HG02759 (cell line): ENCODE measurements around the gene TFF1.

ENCODE experiments used
- ATAC-seq: cut with Tn5 transposase; IDR thresholded peaks from one replicate; pipeline ENCODE4 v1.9.1; 2021; ENCODE audit warnings: mild to moderate bottlenecking, moderate library complexity; ENCODE audit not compliant: unreplicated experiment

Gene TFF1

DNA sequence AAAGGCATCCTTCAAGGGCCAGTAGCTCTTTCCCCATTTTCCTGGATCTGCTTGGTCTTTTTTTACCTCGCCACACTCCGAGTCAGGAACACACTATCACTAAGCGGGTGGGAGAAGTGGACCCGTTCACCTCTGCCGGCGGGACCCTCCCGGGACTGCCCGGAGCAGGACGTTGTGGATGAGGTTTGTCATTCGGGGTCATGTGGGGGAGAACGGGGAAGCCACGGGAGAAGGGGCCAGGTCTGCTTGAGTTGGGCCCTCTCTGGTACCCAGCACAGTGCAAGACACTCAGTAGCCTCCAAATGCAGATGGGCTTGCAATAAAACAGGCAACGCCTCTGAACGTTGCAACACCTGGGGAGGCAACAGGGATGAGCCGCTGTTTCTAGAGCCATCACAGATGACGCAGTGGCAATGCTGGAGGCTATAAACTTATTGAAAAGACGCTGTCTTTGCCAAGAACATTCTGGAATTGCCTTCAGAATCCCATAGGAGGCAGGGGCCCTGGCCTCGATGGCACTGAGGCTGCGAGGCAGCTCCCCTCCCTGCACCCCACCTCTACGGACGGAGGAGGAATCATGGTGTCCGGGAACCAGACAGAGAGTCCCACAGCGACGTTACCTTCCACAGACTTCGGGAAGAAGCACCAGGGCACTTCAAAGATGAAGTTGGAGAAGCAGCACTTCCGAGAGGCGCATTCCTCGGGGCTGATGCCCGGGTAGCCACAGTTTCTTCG is 19.3 kb downstream of the TFF1 start:
- no peak for ATAC-seq

DNA sequence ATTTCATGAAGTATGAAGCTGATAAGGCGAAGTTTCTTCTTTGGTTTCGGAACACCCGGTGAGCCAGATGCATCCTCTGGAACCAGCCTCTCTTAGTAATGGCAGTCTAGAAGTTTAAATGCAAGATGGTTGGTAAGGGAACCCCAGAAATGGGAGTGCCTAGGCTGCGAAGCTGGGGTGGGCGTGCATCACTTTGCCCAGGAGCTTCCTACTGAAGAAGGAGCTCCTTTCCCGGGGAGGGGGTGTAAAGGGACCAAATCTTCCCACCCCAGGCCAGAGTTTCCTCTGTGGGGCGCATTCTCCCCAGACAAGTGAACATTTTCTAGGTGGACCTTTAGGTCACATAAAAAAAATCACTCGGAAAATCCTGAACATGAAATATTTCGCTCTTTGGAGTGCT is 19.9 kb downstream of the TFF1 start:
- ATAC-seq = no peak

DNA sequence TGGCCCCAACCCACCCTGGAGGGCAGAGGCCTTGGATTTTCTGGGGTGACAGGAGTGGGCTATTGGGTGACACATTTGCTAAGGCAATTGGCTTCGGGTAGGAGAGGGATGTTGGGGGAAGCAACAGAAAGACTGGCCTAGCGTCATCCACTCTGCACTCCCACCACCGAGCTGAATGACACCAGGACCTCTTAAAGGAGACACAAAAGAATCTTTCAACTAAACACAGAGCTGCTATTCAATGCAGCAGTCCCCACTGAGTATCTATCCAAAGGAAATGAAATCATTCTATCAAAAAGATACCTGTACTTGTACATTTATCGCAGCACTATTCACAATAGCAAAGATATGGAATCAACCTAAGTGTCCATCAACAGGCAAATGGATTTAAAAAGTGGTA is 21.7 kb downstream of the TFF1 start:
- ATAC-seq = no peak

DNA sequence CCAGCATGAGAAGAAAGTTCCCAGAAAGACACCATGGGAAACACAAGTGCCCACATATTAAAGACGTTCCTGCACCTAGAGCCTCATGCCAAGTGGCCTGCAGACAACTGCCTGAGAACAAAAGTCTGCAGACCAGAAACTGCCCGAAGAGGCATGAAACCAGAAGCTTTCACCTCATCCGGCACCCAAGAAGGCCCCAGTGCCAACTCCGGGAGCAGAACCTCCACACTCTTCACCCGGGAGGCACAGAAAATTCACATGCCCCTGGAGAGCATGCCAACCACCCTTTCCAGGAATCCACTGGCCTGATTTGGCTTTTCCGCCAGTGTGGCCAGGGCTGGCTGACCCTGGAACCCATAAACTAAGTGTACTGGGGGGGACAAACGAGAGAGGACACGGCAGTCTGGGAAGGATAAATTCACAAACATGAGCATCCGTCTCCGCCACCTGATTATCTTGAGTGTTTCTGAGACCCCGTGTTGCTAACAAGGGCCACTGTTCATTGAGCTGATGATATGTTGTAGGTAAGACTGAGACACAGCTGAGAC is 22.3 kb downstream of the TFF1 start:
- no peak for ATAC-seq

DNA sequence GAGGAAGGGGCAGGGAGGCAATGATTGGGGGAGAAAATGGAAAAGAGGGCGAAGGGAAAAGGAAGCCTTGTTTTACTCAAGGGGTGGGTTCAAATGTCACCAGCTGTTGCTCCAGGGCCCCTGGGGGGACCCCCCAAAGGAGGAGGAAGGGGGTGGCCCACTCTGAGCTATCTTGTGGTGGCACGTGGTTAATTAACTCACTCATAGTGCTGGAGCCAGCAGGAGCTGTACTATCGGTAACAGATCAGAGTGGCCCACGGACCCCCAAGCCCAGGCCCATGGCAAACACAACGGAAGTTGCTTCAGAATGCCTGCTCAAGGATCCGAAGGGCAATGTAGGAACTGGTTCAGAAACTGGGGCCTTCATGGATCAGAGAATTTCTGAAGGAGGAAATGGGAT is 22.8 kb downstream of the TFF1 start:
- ATAC-seq = no peak

DNA sequence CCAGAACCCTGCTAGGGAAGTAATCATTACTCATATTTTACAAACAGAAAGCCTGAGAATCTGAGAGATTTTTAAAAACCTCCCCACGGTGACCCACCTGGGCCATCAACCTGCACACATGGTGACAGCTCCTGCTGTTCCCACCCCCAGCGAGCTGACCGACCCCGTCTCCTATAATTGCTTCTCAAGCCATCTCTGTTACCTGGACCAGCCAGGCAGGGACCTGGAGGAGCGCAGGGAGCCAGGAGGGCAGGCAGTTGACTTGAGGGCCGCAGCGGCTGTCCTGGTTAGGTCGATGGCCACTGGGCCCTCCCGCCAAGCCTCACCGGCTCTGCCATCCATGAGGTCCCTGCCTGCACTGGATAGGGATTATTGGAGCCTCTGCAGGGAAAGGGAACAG is 23.2 kb downstream of the TFF1 start:
- no peak for ATAC-seq

DNA sequence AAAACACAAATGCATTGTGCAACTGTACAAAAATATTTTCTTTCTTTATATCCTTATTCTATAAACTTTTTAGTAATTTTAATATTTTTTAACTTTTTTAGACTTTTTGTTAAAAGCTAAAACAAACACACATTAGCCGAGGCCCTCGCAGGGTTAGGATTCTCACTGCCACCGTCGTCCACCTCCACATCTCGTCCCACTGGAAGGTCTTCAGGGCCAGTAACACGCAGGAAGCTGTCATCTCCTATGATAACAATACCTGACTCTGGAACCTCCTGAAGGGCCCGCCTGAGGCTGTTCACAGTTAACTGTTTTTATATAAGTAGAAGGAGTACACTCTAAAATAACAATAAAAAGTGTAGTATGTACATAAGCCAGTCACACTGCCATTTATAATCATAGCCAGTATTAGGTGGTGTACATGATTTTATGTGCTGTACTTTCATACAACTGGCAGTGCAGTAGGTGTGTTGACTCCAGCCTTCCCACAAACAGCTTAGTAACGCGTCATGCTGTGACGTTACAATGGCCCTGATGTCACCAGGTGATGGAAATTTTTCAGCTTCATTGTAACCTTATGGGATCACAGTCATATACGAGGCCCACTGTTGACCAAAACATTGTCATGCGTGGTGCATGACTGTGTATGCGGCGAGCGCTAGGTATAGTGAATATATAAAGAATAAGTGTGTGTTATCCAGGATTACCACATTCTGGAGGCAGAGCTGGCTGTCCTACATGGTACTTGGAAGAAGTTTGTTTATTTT is 24.4 kb downstream of the TFF1 start:
- ATAC-seq = no peak

DNA sequence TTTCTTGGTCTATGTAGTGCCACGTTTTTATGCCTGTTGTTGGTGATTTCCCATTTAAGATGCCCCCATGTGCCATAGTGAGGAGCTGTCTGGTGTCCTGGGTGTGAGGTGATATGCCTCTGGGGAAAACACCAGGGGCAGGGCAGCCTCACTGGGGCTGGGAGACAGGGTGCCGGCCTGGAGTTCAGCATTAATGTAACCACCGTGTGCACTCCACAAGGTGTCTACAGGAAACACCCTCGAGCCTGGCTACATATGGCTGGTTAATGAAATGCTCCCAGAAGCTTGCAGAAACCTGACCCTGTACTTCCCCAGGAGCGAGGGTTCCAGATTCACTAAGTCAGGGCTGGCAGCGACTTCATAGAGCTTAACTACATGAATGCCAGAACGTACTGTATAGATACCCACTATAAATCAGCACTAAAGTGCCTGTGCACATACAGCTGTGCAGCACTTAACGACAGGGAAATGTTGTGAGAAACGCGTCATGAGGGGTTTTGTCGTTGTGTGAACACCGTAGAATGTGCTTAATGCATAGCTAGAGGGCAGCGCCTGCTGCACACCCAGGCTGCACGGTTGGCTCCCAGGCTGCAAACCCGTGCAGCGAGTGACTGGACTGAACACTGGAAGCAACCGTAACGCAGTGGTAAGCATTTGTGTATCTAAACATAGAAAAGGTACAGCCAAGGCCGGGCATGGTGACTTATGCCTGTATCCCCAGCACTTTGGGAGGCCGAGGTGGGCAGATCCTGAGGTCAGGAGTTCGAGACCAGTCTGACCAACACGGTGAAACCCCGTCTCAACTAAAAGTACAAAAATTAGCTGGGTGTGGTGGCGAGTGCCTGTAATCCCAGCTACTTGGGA is 25.9 kb downstream of the TFF1 start:
- no peak for ATAC-seq

DNA sequence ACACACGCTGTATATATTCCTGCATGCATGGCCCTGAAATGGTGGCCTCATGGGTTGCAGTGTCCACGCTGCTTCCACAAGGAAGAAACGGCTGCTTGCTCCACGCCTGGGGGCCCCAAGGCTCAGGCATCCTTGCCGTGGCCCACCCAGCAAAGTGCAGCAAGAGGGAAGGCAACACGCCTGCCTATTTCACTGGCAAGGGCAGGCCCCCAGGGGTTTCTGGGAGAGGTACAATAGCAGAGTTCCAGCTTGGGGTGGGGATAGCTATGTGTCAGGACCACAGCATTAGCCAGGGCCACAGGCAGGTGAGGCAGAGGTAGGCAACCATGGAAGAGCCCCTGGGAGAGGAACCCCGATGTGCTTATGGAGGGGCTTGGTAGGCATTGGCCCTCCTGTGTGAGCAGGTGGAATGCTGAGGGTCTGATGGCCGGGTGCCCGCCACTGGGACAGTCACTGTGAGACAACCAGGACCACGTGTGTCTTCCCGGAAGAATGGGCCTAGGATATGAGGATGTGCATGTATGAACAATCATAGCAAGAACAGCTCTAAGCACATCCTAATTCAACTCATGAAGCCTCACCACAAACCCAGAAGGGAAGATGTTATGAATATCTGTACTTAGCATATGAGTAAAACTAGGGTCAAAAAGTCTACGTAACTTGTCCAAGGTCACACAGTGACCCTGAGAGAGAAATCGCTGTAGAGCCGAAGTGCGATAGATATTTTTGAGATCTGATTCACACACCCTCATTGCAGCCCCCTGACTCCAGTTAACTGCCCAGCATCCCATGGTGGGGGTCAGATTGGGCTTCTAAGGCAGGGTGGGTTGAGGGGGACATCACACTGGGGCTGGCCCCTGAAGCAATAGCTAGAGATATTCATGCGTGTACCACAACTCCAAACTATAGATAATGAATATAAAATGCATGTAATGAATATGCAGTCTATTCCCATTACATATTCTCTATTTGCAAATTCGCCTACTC is 27.3 kb downstream of the TFF1 start:
- ATAC-seq = no peak

DNA sequence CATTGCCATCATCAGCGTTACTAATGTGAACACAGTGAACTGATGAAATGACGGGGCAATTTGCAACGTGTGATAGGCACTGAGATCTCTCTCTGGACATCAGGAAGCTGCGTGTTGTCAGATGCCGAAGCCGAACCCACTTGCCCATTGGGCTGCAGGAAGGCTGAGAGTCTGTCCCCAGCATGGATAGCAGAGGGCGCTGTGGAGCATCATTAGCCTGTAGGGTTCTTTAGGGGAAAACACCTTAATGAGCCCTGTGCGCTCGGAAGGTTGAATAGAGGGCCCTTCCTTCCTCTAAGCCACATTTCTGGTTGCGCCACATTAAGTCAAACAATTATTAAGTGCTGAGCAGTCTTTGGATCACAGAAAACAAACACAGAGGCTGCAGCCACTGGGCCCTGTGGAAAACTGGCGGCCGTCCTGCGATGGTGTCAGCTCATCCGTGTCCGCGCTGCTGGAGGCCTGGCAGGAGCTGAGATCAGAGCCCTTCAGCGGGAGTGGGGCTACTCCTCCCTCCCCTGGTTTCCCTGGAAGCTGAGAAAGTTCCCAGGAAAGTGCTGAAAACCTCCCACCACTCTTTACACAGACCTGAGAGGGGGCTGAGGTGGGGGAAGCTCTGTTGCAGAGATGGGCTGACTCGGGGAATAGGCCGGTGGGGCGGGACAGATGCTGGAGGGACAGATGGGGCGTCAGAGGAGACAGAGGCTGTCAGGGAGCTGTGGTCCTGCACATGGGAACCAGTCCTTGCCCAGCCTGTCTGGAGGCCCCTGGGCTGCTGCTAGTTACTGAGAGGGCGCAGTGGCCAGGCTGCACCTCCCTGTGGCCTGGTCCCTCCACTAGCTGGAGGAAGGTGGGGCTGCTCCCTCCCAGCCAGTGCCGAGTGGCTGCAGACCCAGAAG is 28.3 kb downstream of the TFF1 start:
- no peak for ATAC-seq

DNA sequence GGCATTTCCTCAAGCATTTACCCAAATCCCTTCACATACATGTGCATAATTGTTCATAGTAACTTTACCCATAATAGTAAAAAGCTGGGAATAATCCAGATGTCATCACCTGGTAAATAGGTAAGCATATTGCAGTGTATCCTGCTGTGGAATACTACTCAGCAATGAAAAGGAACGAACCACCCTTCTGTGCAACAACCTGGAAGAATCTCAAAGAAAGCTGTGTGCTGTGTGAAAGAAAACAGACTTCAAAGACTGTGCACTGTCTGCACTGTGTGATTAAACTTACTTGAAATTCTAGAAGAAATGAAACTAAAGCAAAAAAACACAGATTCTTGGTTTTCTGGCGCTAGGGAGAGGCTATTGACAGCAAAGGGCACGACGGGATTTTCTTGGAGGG is 29.1 kb downstream of the TFF1 start:
- ATAC-seq = no peak

DNA sequence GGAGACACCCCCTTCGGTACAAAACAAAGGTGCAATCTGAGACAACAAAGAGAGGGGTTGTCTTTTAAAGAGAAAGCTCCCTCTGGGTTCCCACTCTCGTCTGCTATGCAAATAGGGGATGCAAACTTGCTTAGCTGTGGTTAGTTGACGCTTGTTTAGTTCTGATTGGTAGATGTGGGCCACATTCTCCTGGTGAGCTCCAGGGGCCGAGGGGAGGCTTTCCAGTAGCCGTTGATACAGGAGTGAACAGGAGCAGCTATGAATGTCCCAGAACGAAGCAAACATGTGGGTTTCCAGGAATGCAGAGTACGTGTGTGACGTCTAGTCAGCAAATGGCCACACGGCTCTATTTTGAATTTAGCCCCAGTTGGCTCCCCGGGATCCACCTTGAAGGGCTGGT is 30.3 kb downstream of the TFF1 start:
- no peak for ATAC-seq

DNA sequence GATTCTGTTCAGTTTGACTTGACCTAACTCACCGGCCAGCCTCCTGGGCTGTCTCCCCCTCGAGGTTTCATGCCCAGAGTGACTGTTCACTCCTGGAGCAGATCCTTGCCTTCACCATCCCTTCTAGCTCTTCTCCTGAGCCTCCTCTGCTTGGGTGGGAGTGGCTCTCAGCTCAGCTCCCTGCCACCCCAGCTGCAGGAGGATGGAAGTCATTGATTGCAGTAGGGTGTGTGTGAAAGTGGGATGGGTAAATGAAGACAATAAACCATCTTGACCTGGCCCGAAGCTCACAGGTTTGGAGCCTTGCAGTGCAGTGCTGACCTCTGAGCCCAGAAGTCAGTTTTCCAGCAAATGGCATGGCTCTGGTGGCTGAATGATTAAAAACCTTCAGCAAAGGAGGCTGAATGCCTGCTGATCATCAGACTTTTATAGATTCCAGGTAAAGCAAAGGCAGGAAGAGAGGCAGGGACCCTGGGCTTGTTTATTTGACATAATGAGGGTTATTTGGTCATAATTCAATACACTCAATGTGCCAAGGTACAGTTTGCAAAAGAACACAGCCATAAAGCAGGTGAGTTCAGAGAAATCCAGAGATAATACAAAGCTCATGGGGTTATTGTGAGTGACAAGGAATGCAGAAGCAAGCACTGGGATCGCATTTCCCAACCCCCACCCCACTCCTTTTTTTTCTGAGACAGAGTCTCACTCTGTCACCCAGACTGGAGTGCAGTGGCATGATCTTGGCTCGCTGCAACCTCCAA is 33.6 kb downstream of the TFF1 start:
- no peak for ATAC-seq

DNA sequence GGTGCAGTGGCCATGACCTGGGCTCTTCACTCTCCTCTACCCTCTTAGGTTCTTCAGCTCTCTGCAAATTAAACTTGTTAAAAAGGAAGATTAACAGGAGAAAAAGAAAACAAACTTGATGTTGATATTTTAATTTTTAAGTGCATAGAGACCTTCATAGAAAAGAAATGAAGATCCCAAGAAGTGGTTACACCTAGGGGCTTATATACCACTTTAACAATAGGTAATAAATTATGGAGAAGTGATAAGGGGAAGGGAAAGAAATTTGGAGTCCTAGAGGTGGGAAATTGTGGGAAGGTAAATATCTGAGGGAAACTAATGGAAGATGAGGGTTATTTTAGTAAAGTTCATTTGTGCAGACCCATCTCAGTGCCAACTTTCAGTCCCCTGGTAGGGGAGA is 34.7 kb downstream of the TFF1 start:
- ATAC-seq = no peak

DNA sequence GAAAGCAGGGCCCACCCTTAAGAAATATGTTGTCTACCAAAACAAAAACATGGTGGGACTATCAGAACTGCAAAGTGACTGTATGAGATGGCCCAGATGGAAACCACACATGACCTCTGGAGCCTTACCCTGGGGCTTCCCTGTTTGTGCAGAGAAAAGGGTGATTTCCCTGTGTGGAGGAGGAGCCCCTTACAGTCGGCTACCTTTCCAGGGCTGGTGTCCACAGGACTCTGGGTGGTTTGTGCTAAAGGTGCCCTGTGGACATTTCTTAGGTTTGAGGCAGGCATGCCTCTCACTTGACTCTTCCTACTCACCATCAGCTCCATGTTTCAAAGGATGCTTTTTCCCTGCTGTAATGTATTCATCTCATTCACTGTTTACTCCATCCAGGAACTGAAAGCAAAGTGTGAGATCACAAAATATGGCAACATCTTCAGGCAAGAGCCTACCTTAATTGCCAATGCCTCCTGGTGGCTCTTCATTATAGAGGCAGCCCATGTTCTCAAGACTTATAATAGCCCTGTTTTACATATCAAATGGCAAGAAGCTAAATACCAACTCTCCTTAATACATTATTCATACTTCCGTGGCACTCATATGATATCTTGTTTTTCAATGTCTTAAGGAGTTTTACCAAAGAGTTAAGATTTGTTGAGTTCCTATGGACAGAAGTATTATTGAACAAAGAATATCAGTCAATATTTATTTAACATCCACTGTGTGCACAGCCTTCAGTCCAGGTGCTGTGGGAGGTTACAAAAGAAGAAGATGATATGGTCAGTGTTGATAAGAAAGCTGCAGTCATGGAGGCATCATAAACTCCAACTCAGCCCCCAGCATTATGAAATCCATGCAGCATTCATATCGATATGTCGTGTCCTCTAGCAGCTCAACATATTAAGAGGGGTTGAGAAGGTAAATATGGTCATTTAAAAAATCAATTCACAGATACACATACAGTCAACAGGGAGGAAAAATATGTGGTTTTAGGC is 35.7 kb downstream of the TFF1 start:
- ATAC-seq = no peak

DNA sequence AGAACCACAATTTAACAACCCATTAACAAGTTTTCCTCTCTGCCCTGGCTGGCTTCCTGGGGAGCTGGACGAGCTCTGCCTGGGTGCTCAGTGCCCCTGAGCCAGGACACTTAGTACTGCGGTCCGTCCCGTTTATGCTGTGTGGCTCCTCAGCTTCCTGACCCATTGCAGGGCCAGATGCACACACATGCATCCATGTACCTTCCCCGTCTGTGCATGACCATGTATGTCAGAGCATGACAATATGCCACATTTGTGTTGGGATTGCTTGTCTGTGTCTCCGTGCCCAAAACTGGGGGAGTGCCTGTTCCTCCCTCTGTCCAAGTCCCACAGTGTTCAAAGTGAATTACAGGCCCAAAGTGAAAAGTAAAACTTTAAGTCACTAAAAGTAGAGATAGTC is 41.4 kb downstream of the TFF1 start:
- ATAC-seq = no peak

DNA sequence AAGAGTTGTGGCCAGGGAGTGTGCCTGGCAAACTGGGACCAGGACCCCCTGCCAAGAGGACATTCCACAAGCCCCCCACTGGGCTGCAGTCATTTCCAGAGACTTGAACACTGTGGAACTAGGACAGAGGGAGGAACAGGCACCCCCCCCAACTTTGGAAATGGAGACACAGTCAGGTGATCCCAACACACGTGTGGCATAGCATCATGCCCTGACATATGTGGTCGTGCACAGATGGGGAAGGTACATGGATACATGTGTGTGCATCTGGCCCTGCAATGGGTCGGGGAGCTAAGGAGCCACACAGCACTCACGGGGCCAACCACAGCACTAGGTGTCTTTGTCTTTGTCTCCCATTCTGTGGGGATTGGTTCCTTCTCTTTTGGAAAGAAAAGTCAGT is 44.5 kb downstream of the TFF1 start:
- no peak for ATAC-seq
